Tibial nerve (tissue), 4 donors: ENCODE measurements around the gene AXDND1. TPM values are rescaled to one million over a fixed set of nuclear protein-coding genes. Genes with fewer than 3 reads are reported as not detected.
A peak's percentile ranks its signal among the peaks of the same experiment; 100 is the strongest.

Experiments
- DNase-seq, 2 donors: peaks; one replicate each; pipeline ENCODE4 v3.0.0-alpha.2; 2019; ENCODE audit warnings: low spot score in 2 of 2
- H3K27ac ChIP-seq, 4 donors: fragments of 200-600 bp; sonication (generic) in 3 of 4; one replicate each; pipeline ENCODE4 v1.5.1; 2017 to 2019; ENCODE audit warnings: mild to moderate bottlenecking in 1 of 4
- H3K27me3 ChIP-seq, 2 donors: fragments of 200-600 bp; sonication (generic) in 1 of 2; one replicate each; pipeline versions ENCODE4 v1.5.1 to v1.6.0; 2017 to 2019
- H3K36me3 ChIP-seq, 3 donors: fragments of 200-600 bp; sonication (generic); one replicate each; pipeline ENCODE4 v1.5.1; 2018 to 2019
- H3K4me1 ChIP-seq, 4 donors: fragments of 200-600 bp; sonication (generic) in 3 of 4; one replicate each; pipeline ENCODE4 v1.5.1; 2017 to 2019
- H3K4me3 ChIP-seq, 4 donors: fragments of 200-600 bp; sonication (generic) in 3 of 4; one replicate each; pipeline ENCODE4 v1.5.1; 2017 to 2019; ENCODE audit warnings: mild to moderate bottlenecking in 1 of 4, moderate library complexity in 1 of 4
- H3K9me3 ChIP-seq, 4 donors: fragments of 200-600 bp; sonication (generic) in 3 of 4; one replicate each; pipeline ENCODE4 v1.5.1; 2017 to 2019
- EP300 ChIP-seq, 2 donors: sonication (generic); formaldehyde crosslinking; IDR thresholded peaks; one replicate each; pipeline ENCODE4 v1.6.1; 2017; ENCODE audit warnings: antibody characterized with exemption in 2 of 2, mild to moderate bottlenecking in 1 of 2
- POLR2A ChIP-seq, 2 donors: fragments of 450-650 bp; IDR thresholded peaks; one replicate each; pipeline ENCODE4 v1.6.1; 2017; ENCODE audit warnings: antibody characterized with exemption in 2 of 2, mild to moderate bottlenecking in 2 of 2, moderate library complexity in 2 of 2
- WGBS, 2 donors: methylation state at CpG; one replicate each; pipeline ENCODE4 v1.1.5; 2018; 5-methylcytosine and 5-hydroxymethylcytosine counted together
- total RNA-seq, 4 donors: library from RNA; depleted of rRNA; stranded (reverse); fragments of >200 nt; gene quantifications; one replicate each; pipeline ENCODE4 v1.1.0, GENCODE V29; 2016
- TF ChIP-seq, protein P1 (sequence below), 5 experiments: fragments of 200-600 bp in 3 of 5; fragments of 450-650 bp in 2 of 5; sonication (generic) in 3 of 5; IDR thresholded peaks; one replicate each; pipeline ENCODE4 v1.5.1; 2016 to 2019; ENCODE audit warnings: antibody characterized with exemption in 5 of 5, mild to moderate bottlenecking in 3 of 5, moderate library complexity in 2 of 5

Gene AXDND1, protein sequence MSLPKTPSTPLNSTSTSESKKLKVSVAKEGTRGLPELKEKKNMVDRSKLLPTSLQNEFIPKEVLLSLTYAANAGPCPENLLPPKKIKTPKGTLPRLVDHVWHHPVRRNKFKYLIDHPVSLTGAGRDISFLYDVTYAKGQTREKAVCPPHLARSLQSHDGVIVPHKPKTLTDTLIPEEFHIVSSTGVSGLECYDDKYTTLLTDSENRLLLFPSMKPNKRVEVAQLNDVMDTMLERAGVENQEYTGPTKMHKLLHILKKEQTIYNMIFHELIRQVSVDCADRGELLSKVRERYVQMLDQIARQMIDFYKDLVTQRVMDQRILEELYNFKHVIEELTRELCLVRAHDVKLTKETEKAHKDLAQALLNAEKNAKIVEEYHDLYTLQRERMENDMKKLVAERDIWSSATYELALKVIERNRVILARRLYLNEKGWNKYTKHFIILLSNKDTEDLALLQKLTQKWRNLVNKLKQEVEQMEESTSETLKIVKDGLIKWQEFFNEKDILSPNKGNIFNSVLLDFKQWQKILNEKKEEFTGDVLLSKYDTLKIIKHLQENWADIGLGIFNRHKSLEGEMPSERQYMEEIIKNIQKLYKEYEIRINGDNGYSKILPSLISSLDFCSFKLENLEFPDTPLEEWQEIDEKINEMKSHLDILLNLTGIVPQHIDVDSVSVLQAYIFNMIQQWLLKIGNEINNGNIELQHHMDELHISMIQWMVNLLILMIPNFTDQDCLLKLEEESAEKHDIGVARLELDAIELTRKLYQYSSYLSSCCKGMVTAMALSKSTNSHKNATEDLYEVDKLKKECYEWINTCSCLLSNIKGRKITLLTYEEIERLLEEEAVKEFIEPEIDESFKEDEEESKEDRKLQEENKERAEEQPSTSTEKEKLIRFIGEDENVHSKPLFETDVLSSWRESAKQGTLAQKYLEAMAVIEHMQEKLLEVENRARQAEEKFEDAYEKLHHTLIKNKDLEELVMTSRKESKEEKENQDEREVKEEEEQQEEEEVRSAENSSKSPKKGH
- 1 to 10 TPM in 1 of 4 donors, under 1 TPM in 2, not detected in 1; 0.22 to 1.7 (median 0.30) TPM for total RNA-seq

DNA sequence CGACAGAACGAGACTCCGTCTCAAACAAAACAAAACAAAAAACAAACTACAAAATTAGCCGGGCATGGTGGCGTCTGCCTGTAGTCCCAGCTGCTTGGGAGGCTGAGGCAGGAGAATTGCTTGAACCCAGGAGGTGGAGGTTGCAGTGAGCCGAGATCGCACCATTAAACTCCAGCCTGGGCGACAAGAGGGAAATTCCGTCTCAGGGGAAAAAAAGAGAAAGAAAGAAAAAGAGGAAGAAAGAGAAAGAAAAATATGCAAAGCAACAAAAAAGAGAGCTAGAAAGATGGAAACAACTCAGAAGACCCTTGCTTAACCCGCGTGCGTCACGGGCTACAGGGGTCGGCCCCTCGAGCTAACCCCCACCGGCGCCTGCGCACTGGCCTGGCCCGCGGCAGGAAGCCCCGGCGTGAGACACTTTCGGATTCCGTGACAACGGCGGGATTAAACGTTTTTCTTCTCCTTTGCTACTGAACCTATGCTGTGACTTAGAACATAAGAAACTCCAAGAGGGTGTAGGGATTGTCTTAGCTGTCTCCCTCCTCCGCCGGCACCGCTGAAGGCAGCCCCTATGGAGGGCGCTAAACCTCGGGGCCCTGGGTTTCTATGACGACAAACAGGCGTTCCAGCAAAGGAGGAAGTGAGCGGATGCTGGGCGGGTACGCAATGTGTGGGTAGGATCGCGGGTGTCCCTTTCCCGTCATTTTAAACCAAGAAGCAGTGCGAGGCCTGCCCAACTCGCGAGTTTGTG lies at the start of gene AXDND1:
Gene AXDND1 (plus strand): TSS at position 630 of the 751 bp plus-strand sequence. CDS start 539 bp downstream, outside the sequence.
- Histone ChIP-seq H3K4me1 (peaks cover 0 to 9% (median 0%) of the 10 kb centered on the region in 4 donors), H3K36me3 (no peaks in the 10 kb centered on the region), H3K9me3 (no peaks in the 10 kb centered on the region), H3K27ac (peak within 1 kb of the TSS; percentile 86 to 95 (median 90)), H3K4me3 (peak within 1 kb of the TSS; percentile 54 to 83 (median 68)), H3K27me3 (no peaks in the 10 kb centered on the region)
- 8% methylated on average over 38 to 41 of the region's 43 CpGs for WGBS, 2 donors
- peak; percentile 60 to 79 for DNase-seq
- TF ChIP-seq POLR2A (IDR thresholded peaks at IDR 0.05) (peak in 1 of 2 donors; percentile 36), EP300 (IDR thresholded peaks at IDR 0.05) (peak; percentile 13 to 77)
- TF ChIP-seq, protein P1, sequence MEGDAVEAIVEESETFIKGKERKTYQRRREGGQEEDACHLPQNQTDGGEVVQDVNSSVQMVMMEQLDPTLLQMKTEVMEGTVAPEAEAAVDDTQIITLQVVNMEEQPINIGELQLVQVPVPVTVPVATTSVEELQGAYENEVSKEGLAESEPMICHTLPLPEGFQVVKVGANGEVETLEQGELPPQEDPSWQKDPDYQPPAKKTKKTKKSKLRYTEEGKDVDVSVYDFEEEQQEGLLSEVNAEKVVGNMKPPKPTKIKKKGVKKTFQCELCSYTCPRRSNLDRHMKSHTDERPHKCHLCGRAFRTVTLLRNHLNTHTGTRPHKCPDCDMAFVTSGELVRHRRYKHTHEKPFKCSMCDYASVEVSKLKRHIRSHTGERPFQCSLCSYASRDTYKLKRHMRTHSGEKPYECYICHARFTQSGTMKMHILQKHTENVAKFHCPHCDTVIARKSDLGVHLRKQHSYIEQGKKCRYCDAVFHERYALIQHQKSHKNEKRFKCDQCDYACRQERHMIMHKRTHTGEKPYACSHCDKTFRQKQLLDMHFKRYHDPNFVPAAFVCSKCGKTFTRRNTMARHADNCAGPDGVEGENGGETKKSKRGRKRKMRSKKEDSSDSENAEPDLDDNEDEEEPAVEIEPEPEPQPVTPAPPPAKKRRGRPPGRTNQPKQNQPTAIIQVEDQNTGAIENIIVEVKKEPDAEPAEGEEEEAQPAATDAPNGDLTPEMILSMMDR (IDR thresholded peaks at IDR 0.05), result peak in 2 of 5 experiments; percentile 21 to 22

GRCh38 chr1:179318491-179318890 lies 47.3 kb upstream of the AXDND1 start:
- WGBS, 2 donors, result 75 to 79% methylated on average over 5 of the region's 5 CpGs
- H3K27ac ChIP-seq, result no peak overlapping the region
- H3K27me3 ChIP-seq, result no peaks in the 10 kb centered on the region
- no peak overlapping the region for H3K4me3 ChIP-seq
- peaks cover 0 to 54% (median 0%) of the 10 kb centered on the region in 3 donors for H3K36me3 ChIP-seq
- peaks cover 0 to 20% (median 0%) of the 10 kb centered on the region in 4 donors for H3K9me3 ChIP-seq
- no peak for TF ChIP-seq POLR2A (IDR thresholded peaks at IDR 0.05)
- TF ChIP-seq EP300 (IDR thresholded peaks at IDR 0.05), result no peak
- TF ChIP-seq, protein P1 (IDR thresholded peaks at IDR 0.05), result no peak
- DNase-seq, result no peak
- no peaks in the 10 kb centered on the region for H3K4me1 ChIP-seq

GRCh38 chr1:179321533-179322216 lies 44.1 kb upstream of the AXDND1 start:
- Histone ChIP-seq H3K4me1 (no peaks in the 10 kb centered on the region), H3K27ac (no peak overlapping the region), H3K9me3 (peaks cover 0 to 20% (median 0%) of the 10 kb centered on the region in 4 donors), H3K27me3 (no peaks in the 10 kb centered on the region), H3K4me3 (no peak overlapping the region), H3K36me3 (peaks cover 0 to 56% (median 0%) of the 10 kb centered on the region in 3 donors)
- TF ChIP-seq POLR2A (IDR thresholded peaks at IDR 0.05) (no peak), EP300 (IDR thresholded peaks at IDR 0.05) (no peak)
- TF ChIP-seq, protein P1 (IDR thresholded peaks at IDR 0.05), result no peak
- no peak for DNase-seq
- 97% methylated on average over 5 of the region's 5 CpGs for WGBS, 2 donors

- 78 to 82% methylated on average over 3 of the region's 3 CpGs for WGBS, 2 donors
- peaks cover 0 to 20% (median 0%) of the 10 kb centered on the region in 4 donors for H3K9me3 ChIP-seq
- H3K36me3 ChIP-seq, result peaks cover 0 to 50% (median 0%) of the 10 kb centered on the region in 3 donors
- no peaks in the 10 kb centered on the region for H3K4me1 ChIP-seq
- H3K4me3 ChIP-seq, result no peak overlapping the region
- TF ChIP-seq EP300 (IDR thresholded peaks at IDR 0.05), result no peak
- TF ChIP-seq, protein P1 (IDR thresholded peaks at IDR 0.05), result no peak
- no peak for TF ChIP-seq POLR2A (IDR thresholded peaks at IDR 0.05)
- DNase-seq, result no peak
- no peak overlapping the region for H3K27ac ChIP-seq
- no peaks in the 10 kb centered on the region for H3K27me3 ChIP-seq
Measured at GRCh38 chr1:179322557-179322956, 43.2 kb upstream of the AXDND1 start.
